NCI-H2227 (cell line): Measurements from ENCODE around the gene FRMPD2.

ENCODE experiments used
- DNase-seq: peaks from one replicate; lab custom pipeline; 2025; ENCODE audit not compliant: unreplicated experiment; lab: John Stamatoyannopoulos, UW

Gene FRMPD2, protein sequence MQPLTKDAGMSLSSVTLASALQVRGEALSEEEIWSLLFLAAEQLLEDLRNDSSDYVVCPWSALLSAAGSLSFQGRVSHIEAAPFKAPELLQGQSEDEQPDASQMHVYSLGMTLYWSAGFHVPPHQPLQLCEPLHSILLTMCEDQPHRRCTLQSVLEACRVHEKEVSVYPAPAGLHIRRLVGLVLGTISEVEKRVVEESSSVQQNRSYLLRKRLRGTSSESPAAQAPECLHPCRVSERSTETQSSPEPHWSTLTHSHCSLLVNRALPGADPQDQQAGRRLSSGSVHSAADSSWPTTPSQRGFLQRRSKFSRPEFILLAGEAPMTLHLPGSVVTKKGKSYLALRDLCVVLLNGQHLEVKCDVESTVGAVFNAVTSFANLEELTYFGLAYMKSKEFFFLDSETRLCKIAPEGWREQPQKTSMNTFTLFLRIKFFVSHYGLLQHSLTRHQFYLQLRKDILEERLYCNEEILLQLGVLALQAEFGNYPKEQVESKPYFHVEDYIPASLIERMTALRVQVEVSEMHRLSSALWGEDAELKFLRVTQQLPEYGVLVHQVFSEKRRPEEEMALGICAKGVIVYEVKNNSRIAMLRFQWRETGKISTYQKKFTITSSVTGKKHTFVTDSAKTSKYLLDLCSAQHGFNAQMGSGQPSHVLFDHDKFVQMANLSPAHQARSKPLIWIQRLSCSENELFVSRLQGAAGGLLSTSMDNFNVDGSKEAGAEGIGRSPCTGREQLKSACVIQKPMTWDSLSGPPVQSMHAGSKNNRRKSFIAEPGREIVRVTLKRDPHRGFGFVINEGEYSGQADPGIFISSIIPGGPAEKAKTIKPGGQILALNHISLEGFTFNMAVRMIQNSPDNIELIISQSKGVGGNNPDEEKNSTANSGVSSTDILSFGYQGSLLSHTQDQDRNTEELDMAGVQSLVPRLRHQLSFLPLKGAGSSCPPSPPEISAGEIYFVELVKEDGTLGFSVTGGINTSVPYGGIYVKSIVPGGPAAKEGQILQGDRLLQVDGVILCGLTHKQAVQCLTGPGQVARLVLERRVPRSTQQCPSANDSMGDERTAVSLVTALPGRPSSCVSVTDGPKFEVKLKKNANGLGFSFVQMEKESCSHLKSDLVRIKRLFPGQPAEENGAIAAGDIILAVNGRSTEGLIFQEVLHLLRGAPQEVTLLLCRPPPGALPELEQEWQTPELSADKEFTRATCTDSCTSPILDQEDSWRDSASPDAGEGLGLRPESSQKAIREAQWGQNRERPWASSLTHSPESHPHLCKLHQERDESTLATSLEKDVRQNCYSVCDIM (N-terminal part only)

DNA sequence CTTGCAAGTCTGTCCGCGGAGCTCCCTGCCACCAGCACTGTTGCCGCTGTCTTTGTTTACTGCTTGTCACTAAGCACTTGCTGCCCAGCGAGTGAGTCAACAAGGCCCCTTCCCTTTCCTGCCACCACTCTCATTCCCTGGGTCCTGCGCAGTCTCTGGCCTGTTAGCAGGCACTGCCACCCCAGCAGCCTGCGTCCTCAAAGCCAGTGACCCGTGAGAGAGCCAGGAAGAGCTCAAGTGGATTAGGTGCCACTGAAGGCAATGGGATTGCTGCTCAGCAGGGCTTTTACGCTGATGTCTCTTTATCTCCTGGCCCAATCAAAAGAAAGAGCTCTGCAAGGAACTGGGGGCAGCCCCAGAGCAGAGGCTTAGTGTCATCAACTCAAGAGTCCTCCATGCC, at the start of gene FRMPD2:
Gene FRMPD2, minus strand, starts transcription at position 61 of the 400 bp plus-strand sequence. CDS start 129 bp downstream, outside the sequence.
- no peak for DNase-seq

DNA sequence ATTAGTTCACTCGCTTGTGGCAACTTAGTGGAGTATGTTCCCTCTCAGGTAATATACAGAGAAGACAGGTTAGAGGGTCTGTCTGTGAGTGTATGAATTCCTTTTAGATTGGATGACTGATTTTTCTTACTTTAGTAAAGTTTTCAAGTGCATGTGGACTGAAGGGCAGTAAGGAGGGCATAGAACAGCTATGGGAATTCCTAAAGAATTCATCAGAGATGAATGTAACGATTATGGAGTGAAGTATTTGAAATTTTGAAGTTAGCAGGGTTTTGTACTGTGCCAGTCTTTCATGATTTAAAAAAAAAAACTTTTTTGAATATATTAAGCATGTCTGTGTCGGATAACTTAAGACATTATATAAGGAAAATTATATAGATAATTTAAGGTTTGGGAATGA, 47.5 kb upstream of the FRMPD2 start:
- no peak for DNase-seq

DNA sequence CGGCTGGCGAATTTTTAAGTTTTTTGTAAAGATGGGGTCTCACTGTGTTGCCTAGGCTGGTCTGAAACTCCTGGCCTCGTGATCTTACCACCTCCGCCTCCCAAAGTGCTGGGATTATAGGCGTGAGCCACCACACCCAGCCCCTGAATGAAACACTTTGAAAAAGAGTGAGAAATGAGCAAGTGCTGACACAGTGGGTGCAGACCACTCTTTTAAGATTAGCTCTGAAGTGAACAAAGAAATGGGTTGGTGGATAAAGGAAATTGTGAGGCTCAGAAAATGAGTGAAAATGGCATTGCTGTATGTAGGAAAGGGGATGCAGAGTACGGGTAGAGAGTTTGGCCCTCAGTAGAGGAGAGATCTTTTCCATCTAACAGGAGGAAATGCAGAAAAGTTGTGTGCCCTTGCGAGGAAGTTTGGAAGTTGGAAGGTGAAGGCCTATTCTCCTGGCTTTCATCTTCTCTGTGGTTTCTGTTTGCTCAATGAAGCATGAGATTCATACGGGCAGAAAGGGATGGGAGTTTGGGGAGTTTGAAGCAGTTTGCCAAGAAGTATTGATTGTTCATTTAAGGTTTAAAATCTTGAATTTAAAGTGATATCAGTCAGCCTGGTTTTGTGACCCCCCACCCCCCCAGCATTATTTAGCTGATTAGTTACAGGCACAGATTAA, 43.0 kb upstream of the FRMPD2 start:
- no peak for DNase-seq

DNA sequence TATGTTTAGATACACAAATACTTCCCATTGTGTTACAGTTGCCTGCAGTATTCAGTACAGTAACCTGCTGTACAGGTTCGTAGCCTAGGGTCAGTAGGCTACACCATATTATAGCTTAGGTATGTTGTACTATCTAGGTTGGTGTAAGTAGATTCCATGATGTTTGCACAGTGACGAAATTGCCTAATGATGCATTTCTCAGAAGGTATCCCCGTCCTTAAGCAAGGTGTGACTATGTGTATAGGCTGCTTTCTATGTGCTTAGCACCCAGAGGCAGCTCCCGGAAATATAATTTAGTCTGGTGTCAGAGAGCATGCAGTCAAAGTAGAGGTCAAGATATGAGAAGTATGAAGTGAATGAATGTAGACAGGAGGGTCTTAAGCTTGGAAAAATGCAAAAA, 41.7 kb upstream of the FRMPD2 start:
- DNase-seq = no peak

DNA sequence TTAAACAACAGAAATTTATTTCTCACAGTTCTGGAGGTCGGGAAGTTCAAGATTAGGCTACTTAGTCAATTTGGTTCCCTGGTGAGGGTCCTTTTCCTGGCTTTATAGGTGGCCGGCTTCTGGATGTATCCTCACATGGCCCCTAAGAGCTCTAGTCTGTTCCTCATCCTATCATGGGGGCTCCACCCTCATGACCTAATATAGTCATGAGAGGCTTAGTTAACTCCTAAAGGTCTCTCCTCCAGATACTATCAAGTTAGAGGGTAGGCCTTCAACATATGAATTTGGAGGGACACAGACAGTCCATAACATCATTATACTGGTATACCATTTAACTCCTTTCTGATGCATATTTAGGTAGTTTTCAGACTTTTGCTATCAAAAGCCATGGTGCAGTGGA, 39.6 kb upstream of the FRMPD2 start:
- DNase-seq = no peak

DNA sequence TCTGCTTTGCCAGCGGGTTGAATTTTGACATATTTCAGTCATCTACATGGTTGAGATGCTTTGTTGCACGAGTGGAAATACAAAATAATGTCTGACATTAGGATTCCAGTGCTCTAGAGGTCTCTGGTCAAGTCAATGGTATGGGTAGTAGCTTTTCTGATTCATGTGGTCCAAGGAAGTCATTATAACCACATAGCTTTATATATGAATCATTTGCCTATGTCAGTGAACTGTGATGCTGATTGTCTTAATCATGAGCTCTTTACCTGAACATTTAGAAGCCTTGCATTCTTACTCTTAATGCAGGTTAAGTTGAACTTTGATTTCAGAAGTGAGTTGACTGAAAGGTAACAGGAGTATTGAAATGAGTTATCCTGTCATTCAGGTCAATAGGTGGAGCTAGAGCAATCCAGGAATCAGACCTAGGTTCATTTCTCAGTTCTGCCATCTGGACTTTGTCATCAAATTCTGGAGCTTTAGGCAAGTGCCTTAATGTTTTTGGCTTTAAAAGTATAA, 35.3 kb upstream of the FRMPD2 start:
- no peak for DNase-seq

- peak; percentile 43 for DNase-seq
Measured at GRCh38 chr10:48307711-48308018, 33.2 kb upstream of the FRMPD2 start.

DNA sequence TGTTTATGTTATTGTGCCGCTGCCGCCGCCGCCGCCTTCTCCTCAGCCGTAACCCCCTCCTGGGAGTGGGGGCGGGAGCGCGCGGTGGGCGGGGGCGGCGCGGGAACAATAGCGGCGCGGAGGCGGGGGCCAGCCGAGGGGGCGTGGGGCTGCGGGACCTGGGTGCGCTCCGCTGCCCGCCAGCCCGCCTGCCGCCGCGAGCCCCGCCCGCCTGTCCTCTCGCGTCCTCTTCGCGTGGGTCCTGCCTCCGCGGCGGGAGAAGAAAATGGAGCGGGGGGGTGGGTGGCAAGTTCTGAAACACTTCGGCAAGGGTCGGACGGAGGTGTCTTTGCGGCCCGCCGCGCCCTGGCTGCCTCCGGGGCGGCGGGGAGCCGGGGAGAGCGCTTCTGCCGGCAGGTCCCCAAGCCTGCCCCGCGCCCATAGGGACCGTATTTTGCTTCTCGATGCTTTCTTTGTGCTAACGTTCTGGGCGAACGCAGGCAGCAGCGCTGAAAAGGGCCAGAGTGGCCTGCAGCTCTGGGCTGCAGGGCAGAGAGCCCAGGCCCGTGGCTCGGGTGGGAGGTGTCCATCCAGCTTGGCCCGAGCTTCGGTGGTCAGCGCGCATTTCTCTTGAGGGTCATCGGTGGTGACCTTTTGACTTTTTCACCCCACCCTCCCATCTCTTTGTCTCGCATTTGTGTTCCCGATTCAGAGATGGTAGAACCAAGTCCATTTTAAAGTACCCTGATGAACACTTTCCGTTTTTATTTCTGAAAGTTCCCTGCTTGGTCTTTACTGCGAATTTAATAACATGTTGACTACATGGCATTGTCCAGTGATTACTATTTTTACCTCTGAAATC, 32.6 kb upstream of the FRMPD2 start:
- peak; percentile 80 for DNase-seq

- DNase-seq = peak; percentile 90
Measured at GRCh38 chr10:48306265-48306869, 31.9 kb upstream of the FRMPD2 start, which contains the start of gene MAPK8. TSS of gene MAPK8 (plus strand) at chr10:48306677. CDS start at chr10:48401661, 94,984 bp downstream.

DNA sequence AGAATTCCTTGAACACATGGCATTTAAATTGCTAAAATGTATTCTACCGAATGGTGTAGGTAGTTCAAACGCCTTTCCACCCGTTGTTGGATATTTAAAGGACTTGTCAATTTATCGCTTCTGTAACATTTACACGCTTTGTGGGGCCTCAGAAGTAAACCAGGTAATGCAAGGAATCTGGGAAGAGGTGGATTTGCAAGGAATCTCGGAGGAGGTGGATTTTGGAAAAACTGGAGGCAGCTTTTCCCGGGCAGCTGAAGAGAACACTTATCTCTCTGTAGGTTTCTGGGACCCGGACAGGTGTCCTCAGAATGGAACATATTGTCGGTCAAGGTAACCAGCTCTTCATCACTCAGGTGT, 31.4 kb upstream of the FRMPD2 start:
- no peak for DNase-seq

- DNase-seq = no peak
Measured at GRCh38 chr10:48302515-48303476, 28.3 kb upstream of the FRMPD2 start.

GRCh38 chr10:48300556-48300955, 26.1 kb upstream of the FRMPD2 start:
- no peak for DNase-seq

DNA sequence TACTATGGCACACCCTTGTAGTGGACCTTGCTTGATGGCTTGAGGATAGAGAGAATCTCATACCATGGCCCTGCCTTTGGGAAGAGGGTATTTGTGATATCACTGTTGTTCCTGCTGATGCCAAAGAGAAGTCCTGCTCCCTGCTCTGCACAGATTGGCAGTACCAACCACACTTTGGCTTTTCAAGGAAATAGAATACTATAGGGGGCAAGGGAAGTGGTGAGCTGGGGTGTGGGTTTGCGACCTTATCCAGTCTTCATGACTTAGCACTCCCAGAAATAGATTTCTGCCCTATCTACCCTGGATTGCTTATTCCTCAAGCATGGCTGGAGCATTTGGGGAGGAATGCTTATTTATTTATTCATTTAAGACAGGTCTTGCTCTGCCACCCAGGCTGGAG, 25.2 kb upstream of the FRMPD2 start:
- DNase-seq = no peak

GRCh38 chr10:48299066-48299465, 24.6 kb upstream of the FRMPD2 start:
- no peak for DNase-seq

GRCh38 chr10:48296576-48297098, 22.1 kb upstream of the FRMPD2 start:
- no peak for DNase-seq

DNA sequence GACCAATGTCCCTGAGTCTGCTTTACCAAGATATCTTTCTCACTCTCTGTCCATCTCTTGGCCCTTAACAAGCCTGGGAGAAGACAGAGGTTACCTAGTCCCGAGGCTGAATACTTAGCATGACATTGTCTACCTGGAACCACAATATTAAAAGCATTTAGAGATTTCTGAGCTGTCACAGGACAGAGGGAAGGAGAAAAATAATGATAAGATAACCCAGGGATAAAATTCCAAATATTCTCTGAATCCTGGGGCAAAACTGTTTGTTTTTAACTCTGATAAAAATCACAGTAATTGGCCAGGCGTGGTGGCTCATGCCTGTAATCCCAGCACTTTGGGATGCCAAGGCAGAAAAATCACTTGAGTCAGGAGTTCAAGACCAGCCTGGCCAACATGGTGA, 19.9 kb upstream of the FRMPD2 start:
- DNase-seq = no peak

DNA sequence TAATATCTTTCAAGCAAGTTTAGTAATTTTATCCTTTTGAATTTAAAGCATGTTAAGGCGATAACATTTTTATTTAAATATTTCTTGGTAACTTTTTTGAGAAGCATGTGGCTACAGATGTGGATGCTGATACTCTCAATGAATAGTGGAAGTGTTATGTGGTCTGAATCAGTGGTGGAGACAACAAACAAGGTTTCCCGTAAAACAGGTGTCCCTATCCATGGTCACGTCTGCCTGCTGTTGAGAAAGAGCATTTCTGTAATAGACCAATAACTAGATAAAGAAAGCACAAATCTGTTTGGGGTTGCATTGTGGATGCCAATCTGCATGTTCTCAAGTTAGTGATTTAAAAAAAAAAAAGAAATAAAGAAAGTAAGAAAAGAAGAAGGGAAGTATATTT, 18.1 kb upstream of the FRMPD2 start:
- no peak for DNase-seq

DNA sequence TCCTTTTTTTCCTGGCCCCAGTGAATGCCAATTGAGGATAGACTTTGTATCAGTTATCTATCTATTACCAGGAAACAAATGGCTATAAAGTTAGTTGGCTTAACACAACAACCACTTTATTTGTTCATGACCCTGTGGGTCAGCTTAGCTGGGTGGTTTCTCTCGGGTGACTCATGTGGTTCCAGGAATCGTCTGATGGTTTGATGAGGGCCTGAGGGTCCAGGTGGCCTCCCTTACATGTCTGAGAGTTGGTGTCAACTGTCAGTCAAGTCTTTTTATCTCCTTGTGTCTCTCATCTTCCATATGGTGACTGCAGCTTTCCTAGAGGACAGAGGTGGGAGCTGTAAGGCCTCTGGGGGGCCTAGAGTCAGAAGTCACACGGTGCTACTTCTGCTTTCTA, 16.7 kb upstream of the FRMPD2 start:
- DNase-seq = no peak
